Fibroblast of lung (primary cell): ENCODE measurements around the gene PPP1R18. TPM values are rescaled to one million over a fixed set of nuclear protein-coding genes. Genes with fewer than 3 reads are reported as not detected.

Source experiments
- DNase-seq, 2 donors: peaks; one replicate each; pipeline versions ENCODE4 v3.0.0 to v3.0.0-alpha.2; 2010; ENCODE audit warnings: low read depth in 2 of 2
- H2AFZ ChIP-seq: 2 replicates; pipeline ENCODE4 v1.5.1; 2012; ENCODE audit warnings: low read length, control low read depth, inconsistent platforms
- H3K27ac ChIP-seq: 2 replicates; pipeline ENCODE4 v1.5.1; 2011; ENCODE audit warnings: low read length, control low read depth; ENCODE audit not compliant: insufficient read depth
- H3K27me3 ChIP-seq: 2 replicates; pipeline ENCODE4 v1.5.1; 2011; ENCODE audit warnings: mild to moderate bottlenecking, low read length; ENCODE audit not compliant: control insufficient read depth, insufficient read depth
- H3K36me3 ChIP-seq: 2 replicates; pipeline ENCODE4 v1.5.1; 2011; ENCODE audit warnings: low read length; ENCODE audit not compliant: control insufficient read depth, insufficient read depth
- H3K4me1 ChIP-seq: 2 replicates; pipeline ENCODE4 v1.5.1; 2011; ENCODE audit warnings: low read length; ENCODE audit not compliant: control insufficient read depth, insufficient read depth; ENCODE audit errors: extremely low read depth
- H3K4me2 ChIP-seq: 2 replicates; pipeline ENCODE4 v1.5.1; 2011; ENCODE audit warnings: low read length, control low read depth; ENCODE audit not compliant: insufficient read depth; ENCODE audit errors: extremely low read depth
- H3K4me3 ChIP-seq, 4 experiments: fragments of 200-600 bp in 1 of 4; sonication (generic) in 1 of 4; replicated peaks in 1 of 4; 2 replicates each; pipeline ENCODE4 v1.5.1; 2011 to 2016; ENCODE audit warnings: low read length in 4 of 4, low read depth in 3 of 4, mild to moderate bottlenecking in 3 of 4, control low read depth in 2 of 4, inconsistent platforms in 1 of 4, mixed read lengths in 1 of 4; ENCODE audit not compliant: insufficient read depth in 1 of 4; ENCODE audit errors: control extremely low read depth in 1 of 4
- H3K79me2 ChIP-seq: 2 replicates; pipeline ENCODE4 v1.5.1; 2012; ENCODE audit warnings: mild to moderate bottlenecking, low read length, inconsistent platforms; ENCODE audit not compliant: control insufficient read depth, insufficient read depth
- H3K9ac ChIP-seq: 2 replicates; pipeline ENCODE4 v1.5.1; 2011; ENCODE audit warnings: mild to moderate bottlenecking, low read length, control low read depth; ENCODE audit not compliant: insufficient read depth
- H3K9me3 ChIP-seq: 2 replicates; pipeline ENCODE4 v1.5.1; 2012; ENCODE audit warnings: low read depth, low read length; ENCODE audit not compliant: control insufficient read depth, insufficient read depth
- H4K20me1 ChIP-seq: 2 replicates; pipeline ENCODE4 v1.5.1; 2011; ENCODE audit warnings: low read length; ENCODE audit not compliant: control insufficient read depth, insufficient read depth; ENCODE audit errors: extremely low read depth
- CTCF ChIP-seq, 2 donors: IDR thresholded peaks in 1 of 2; conservative IDR thresholded peaks in 1 of 2; 1 replicate in 1 of 2; 2 replicates in 1 of 2; pipeline ENCODE4 v1.5.1; 2011 to 2012; ENCODE audit warnings: low read length in 2 of 2, control low read depth in 1 of 2, inconsistent platforms in 1 of 2, low read depth in 1 of 2, mild to moderate bottlenecking in 1 of 2
- EZH2 ChIP-seq: IDR thresholded peaks from 2 replicates; pipeline ENCODE4 v1.5.1; 2012; ENCODE audit warnings: low read length, control low read depth, mild to moderate bottlenecking; ENCODE audit errors: missing control alignments
- polyA plus RNA-seq, 2 donors: library from polyadenylated mRNA; depleted of rRNA in 1 of 2; stranded (reverse) in 1 of 2; unstranded in 1 of 2; fragments of >200 nt; gene quantifications; 2 replicates each; pipeline ENCODE4 v1.2.1, GENCODE V29; 2011 to 2012; ENCODE audit warnings: missing spikeins in 1 of 2
- total RNA-seq: library from RNA; depleted of rRNA; stranded (reverse); fragments of >200 nt; gene quantifications from 2 replicates; pipeline ENCODE4 v1.2.1, GENCODE V29; 2014

The PPP1R18 gene
- total and polyA plus RNA-seq, 2 donors (not counting 1 experiment from before 2014, with no cell fraction given): 63.4 to 92.6 TPM

DNA sequence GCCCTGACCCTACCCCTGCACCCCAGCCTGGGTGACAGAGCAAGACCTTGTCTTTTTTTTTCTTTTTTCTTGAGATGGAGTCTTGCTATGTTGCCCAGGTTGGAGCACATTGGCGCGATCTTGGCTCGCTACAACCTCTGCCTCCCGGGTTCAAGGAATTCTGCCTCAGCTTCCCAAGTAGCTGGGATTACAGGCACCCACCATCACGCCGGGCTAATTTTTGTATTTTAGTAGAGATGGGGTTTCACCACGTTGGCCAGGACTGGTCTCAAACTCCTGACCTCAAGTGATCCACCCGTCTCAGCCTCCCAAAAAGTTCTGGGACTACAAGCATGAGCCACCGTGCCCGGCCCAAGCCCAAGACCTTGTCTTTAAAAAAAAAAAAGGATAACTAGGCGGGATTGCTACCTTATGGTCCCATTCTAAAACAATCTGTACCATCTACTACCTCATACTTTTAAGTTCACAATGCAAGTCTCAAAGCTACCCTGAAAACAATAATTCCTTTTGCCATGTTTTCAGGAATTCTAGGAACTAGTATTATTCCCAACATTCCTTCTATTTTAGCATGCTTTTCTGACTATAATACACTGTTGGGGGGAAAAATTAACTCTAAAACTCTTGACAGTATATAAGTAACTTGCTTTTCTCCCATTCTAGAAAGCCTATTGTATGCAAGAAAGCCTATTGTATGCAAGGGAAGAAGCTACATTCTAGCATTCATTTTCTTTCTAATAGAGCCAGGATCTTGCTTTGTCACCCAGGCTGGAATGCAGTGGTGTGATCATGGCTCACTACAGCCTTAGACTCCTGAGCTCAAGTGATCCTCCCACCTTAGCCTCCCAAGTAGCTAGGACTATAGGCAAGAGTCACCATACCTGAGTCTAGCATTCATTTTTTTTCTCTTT lies 40.3 kb upstream of the PPP1R18 start:
- DNase-seq: no peak
- no peak overlapping the region for H3K4me2 ChIP-seq
- peaks cover 5% of the 10 kb centered on the region for H4K20me1 ChIP-seq
- H3K79me2 ChIP-seq: peaks cover 38% of the 10 kb centered on the region
- H3K36me3 ChIP-seq: peaks cover 22% of the 10 kb centered on the region
- no peak overlapping the region for H3K4me3 ChIP-seq
- TF ChIP-seq EZH2: no peak
- H3K27me3 ChIP-seq: no peaks in the 10 kb centered on the region
- peaks cover 15% of the 10 kb centered on the region for H3K4me1 ChIP-seq
- H3K27ac ChIP-seq: peak overlapping the region; percentile 7
- no peaks in the 10 kb centered on the region for H3K9me3 ChIP-seq
- H2AFZ ChIP-seq: no peak overlapping the region
- no peak overlapping the region for H3K9ac ChIP-seq

GRCh38 chr6:30725713-30726505 lies 39.5 kb upstream of the PPP1R18 start:
- Histone ChIP-seq H3K27ac (peak overlapping the region; percentile 30), H4K20me1 (peaks cover 5% of the 10 kb centered on the region), H3K36me3 (peaks cover 19% of the 10 kb centered on the region), H3K9ac (no peak overlapping the region), H2AFZ (no peak overlapping the region), H3K27me3 (no peaks in the 10 kb centered on the region), H3K4me1 (peaks cover 15% of the 10 kb centered on the region), H3K79me2 (peaks cover 45% of the 10 kb centered on the region), H3K4me3 (no peak overlapping the region), H3K9me3 (no peaks in the 10 kb centered on the region), H3K4me2 (no peak overlapping the region)
- peak; percentile 46 to 73 for DNase-seq
- no peak for TF ChIP-seq EZH2
- no peak for TF ChIP-seq CTCF (conservative IDR thresholded peaks at IDR 0.05 in 1 of 2, IDR thresholded peaks at IDR 0.05 in 1 of 2; ENCODE audit: low read depth in 1 of 2, low read length in 2 of 2)

GRCh38 chr6:30724906-30725667 lies 38.6 kb upstream of the PPP1R18 start:
- no peak for DNase-seq
- Histone ChIP-seq H3K9me3 (no peaks in the 10 kb centered on the region), H3K36me3 (peaks cover 14% of the 10 kb centered on the region), H3K79me2 (peaks cover 53% of the 10 kb centered on the region), H3K27ac (peak overlapping the region; percentile 30), H3K9ac (no peak overlapping the region), H3K4me2 (no peak overlapping the region), H3K4me3 (peak overlapping the region in 1 of 4 experiments; percentile 11), H3K4me1 (peaks cover 15% of the 10 kb centered on the region), H2AFZ (no peak overlapping the region), H4K20me1 (peaks cover 5% of the 10 kb centered on the region), H3K27me3 (no peaks in the 10 kb centered on the region)
- TF ChIP-seq EZH2 (no peak), CTCF (conservative IDR thresholded peaks at IDR 0.05 in 1 of 2, IDR thresholded peaks at IDR 0.05 in 1 of 2; ENCODE audit: low read depth in 1 of 2, low read length in 2 of 2) (no peak)
